CD4-positive, alpha-beta T cell (primary cell): ENCODE data around the gene EFS. TPM values are rescaled to one million over a fixed set of nuclear protein-coding genes. Genes with fewer than 3 reads are reported as not detected.

Source experiments
- ATAC-seq: fragments of 200-7000 bp; cut with Tn5 transposase; one replicate; pipeline ENCODE4 v1.10.0; 2022; ENCODE audit warnings: mild to moderate bottlenecking; ENCODE audit not compliant: poor library complexity
- CTCF ChIA-PET: fragments of 350-600 bp; sonication (Branson Sonifier 250); formaldehyde crosslinking; loops from one replicate; lab custom pipeline; 2021; ENCODE audit warnings: antibody characterized with exemption, inconsistent platforms; lab: Charles Lee
- POLR2A ChIA-PET: fragments of 350-600 bp; sonication (Branson Sonifier 250); formaldehyde crosslinking; loops from one replicate; lab custom pipeline; 2021; ENCODE audit warnings: antibody characterized with exemption, inconsistent platforms; lab: Charles Lee
- DNase-seq, 14 experiments: peaks; one replicate each; pipeline ENCODE4 v3.0.0-alpha.2; 2013 to 2020; ENCODE audit warnings: mixed read lengths in 2 of 14
- H3K27ac ChIP-seq, 2 donors: one replicate each; pipeline versions ENCODE4 v1.5.1 to v1.7.0; 2013; ENCODE audit warnings: low read length in 2 of 2, low read depth in 1 of 2, mild to moderate bottlenecking in 1 of 2
- H3K27me3 ChIP-seq, 2 experiments: 1 replicate in 1 of 2; 2 replicates in 1 of 2; pipeline versions ENCODE4 v1.6.1 to v1.7.0; 2013; ENCODE audit warnings: low read length in 2 of 2, control low read depth in 1 of 2, mild to moderate bottlenecking in 1 of 2, moderate library complexity in 1 of 2; ENCODE audit not compliant: insufficient read depth in 2 of 2, control insufficient read depth in 1 of 2
- H3K36me3 ChIP-seq: one replicate; pipeline ENCODE4 v1.6.1; 2013; ENCODE audit warnings: low read length, control low read depth; ENCODE audit not compliant: insufficient read depth
- H3K4me1 ChIP-seq: one replicate; pipeline ENCODE4 v1.6.1; 2013; ENCODE audit warnings: low read length, control low read depth; ENCODE audit not compliant: insufficient read depth
- H3K4me3 ChIP-seq: one replicate; pipeline ENCODE4 v1.5.1; 2013; ENCODE audit warnings: mild to moderate bottlenecking, low read length, moderate library complexity
- H3K9me3 ChIP-seq, 2 experiments: 1 replicate in 1 of 2; 2 replicates in 1 of 2; pipeline versions ENCODE4 v1.6.1 to v1.7.0; 2013; ENCODE audit warnings: low read length in 2 of 2, mild to moderate bottlenecking in 2 of 2, control low read depth in 1 of 2, moderate library complexity in 1 of 2; ENCODE audit not compliant: control insufficient read depth in 1 of 2, insufficient read depth in 1 of 2
- H3K27ac Mint-ChIP-seq: one replicate; pipeline ENCODE4 v1.8.0; 2020; ENCODE audit warnings: mixed read lengths
- H3K27me3 Mint-ChIP-seq: one replicate; pipeline ENCODE4 v1.8.0; 2021; ENCODE audit warnings: mixed read lengths
- H3K36me3 Mint-ChIP-seq: one replicate; pipeline ENCODE4 v1.8.0; 2021; ENCODE audit warnings: low read depth, mixed read lengths
- H3K4me1 Mint-ChIP-seq: one replicate; pipeline ENCODE4 v1.8.0; 2021; ENCODE audit warnings: low read depth, mixed read lengths
- H3K4me3 Mint-ChIP-seq: one replicate; pipeline ENCODE4 v1.8.0; 2020; ENCODE audit warnings: mild to moderate bottlenecking, mixed read lengths
- H3K9me3 Mint-ChIP-seq: one replicate; pipeline ENCODE4 v1.8.0; 2020; ENCODE audit warnings: mixed read lengths
- intact Hi-C, 2 experiments: fragments of 100-400 bp; cut with DNase I in 1 of 2; cut with micrococcal nuclease in 1 of 2; formaldehyde crosslinking; loops; one replicate each; pipeline versions ENCODE4 v1.15.1 to v1.9.0; 2023 to 2025; cut with DNase I, micrococcal nuclease
- polyA plus RNA-seq, 2 donors: library from polyadenylated mRNA; unstranded; fragments of 120-200 nt; gene quantifications; one replicate each; pipeline ENCODE4 v1.2.1, GENCODE V29; 2013
- total RNA-seq, 174 experiments: library from RNA in 2 of 174; stranded (reverse) in 2 of 174; gene quantifications; one replicate each; pipeline ENCODE4 v1.2.3 and lab custom pipeline; 2021 to 2026
- TF ChIP-seq, protein P1 (sequence below): fragments of 200-600 bp; IDR thresholded peaks from one replicate; pipeline ENCODE4 v1.8.0; 2022; ENCODE audit warnings: antibody characterized with exemption, mild to moderate bottlenecking

The EFS gene, protein sequence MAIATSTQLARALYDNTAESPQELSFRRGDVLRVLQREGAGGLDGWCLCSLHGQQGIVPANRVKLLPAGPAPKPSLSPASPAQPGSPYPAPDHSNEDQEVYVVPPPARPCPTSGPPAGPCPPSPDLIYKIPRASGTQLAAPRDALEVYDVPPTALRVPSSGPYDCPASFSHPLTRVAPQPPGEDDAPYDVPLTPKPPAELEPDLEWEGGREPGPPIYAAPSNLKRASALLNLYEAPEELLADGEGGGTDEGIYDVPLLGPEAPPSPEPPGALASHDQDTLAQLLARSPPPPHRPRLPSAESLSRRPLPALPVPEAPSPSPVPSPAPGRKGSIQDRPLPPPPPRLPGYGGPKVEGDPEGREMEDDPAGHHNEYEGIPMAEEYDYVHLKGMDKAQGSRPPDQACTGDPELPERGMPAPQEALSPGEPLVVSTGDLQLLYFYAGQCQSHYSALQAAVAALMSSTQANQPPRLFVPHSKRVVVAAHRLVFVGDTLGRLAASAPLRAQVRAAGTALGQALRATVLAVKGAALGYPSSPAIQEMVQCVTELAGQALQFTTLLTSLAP
- total RNA-seq (not detected), total RNA-seq (lab: John Stamatoyannopoulos, UW) (0 to 0.40 (median 0) reads per million in 172 experiments)
- not detected for polyA plus RNA-seq (2013, experiment 1 of 2)
- polyA plus RNA-seq (2013, experiment 2 of 2), result 0.87 TPM

DNA sequence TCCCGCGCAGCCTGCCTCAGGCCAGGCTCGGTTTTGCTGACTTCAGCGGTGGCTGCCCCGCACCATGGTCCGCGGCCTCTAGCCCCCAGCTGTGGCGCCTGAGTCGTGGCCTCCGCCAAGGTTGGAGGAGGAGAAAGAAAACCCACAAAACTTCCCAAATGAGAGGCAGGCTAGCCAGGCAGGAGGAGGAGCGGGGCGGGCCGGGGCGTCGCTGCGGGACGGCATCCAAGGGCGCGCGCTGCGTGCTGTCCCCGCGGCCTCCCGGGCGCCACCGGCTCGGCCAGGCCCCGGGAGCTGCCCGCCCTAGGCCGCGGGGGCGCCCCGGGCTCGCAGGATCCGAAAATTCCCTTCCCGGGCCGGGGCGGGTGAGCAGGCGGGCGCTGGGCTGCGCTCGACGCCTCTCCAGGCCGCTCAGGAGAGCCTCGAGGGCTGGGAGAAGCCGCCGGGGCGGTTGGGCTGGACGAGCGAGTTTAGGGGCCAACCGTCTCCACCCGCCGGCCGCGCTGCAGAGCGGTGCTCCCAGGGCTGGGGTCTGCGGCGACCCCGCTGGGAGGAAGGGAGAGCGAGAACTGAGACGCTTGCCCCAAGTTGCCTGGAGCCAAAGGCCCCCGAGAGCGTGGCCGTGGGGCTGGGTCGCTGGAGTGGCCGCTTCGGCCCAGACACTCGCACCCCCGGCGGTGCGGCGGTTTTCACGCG lies at the start of gene EFS:
EFS (minus strand) TSS at position 137 of the 696 bp plus-strand sequence. CDS start 147 bp downstream, outside the sequence.
- peaks cover 56% of the 10 kb centered on the region for H3K27me3 Mint-ChIP-seq
- no peak for DNase-seq
- no peak within 1 kb of the TSS for H3K4me3 ChIP-seq
- no peak within 1 kb of the TSS for H3K27ac ChIP-seq
- no peaks in the 10 kb centered on the region for H3K4me1 Mint-ChIP-seq
- intact Hi-C loops, result no loop called here
- H3K9me3 ChIP-seq, result peaks cover 0 to 9% of the 10 kb centered on the region in 2 experiments
- ChIA-PET POLR2A (no interaction called here), CTCF (no interaction called here)
- TF ChIP-seq, protein P1, sequence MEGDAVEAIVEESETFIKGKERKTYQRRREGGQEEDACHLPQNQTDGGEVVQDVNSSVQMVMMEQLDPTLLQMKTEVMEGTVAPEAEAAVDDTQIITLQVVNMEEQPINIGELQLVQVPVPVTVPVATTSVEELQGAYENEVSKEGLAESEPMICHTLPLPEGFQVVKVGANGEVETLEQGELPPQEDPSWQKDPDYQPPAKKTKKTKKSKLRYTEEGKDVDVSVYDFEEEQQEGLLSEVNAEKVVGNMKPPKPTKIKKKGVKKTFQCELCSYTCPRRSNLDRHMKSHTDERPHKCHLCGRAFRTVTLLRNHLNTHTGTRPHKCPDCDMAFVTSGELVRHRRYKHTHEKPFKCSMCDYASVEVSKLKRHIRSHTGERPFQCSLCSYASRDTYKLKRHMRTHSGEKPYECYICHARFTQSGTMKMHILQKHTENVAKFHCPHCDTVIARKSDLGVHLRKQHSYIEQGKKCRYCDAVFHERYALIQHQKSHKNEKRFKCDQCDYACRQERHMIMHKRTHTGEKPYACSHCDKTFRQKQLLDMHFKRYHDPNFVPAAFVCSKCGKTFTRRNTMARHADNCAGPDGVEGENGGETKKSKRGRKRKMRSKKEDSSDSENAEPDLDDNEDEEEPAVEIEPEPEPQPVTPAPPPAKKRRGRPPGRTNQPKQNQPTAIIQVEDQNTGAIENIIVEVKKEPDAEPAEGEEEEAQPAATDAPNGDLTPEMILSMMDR, result no peak
- no peak within 1 kb of the TSS for H3K27ac Mint-ChIP-seq
- no peaks in the 10 kb centered on the region for H3K36me3 ChIP-seq
- no peak within 1 kb of the TSS for H3K4me3 Mint-ChIP-seq
- ATAC-seq, result no peak
- H3K36me3 Mint-ChIP-seq, result no peaks in the 10 kb centered on the region
- H3K4me1 ChIP-seq, result peaks cover 8% of the 10 kb centered on the region
- no peaks in the 10 kb centered on the region for H3K9me3 Mint-ChIP-seq
- H3K27me3 ChIP-seq, result peaks cover 26 to 27% of the 10 kb centered on the region in 2 experiments

DNA sequence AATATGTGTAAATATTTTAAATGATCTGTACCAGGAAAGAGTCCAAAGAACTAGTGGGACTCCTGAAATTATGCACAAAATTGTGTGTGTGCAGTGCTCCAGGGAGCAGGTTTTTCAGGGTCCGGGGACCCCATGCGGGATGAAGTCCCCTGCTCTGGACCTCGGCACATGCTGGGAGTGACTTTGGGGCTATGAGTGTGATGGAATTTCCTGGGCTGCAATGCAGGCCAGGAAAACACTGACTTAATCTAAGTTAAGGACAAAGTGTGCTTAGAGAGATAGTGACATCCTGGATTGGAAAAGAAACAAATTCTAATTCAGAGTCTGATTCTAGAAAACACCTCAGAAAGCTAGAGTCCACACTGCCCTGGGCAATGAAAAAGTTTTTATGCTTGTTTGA lies 49.3 kb upstream of the EFS start:
- TF ChIP-seq, protein P1, result no peak
- intact Hi-C loops, result no loop called here
- Mint-ChIP-seq H3K36me3 (no peaks in the 10 kb centered on the region), H3K27ac (no peak overlapping the region), H3K9me3 (no peaks in the 10 kb centered on the region), H3K4me3 (no peak overlapping the region), H3K27me3 (peaks cover 3% of the 10 kb centered on the region), H3K4me1 (no peaks in the 10 kb centered on the region)
- H3K4me3 ChIP-seq, result no peak overlapping the region
- CTCF ChIA-PET, result no interaction called here
- DNase-seq (no peak), ATAC-seq (no peak)
- peaks cover 0 to 4% of the 10 kb centered on the region in 2 experiments for H3K9me3 ChIP-seq
- no peak overlapping the region for H3K27ac ChIP-seq
- H3K36me3 ChIP-seq, result no peaks in the 10 kb centered on the region
- POLR2A ChIA-PET, result no interaction called here
- H3K27me3 ChIP-seq, result no peaks in the 10 kb centered on the region
- no peaks in the 10 kb centered on the region for H3K4me1 ChIP-seq

DNA sequence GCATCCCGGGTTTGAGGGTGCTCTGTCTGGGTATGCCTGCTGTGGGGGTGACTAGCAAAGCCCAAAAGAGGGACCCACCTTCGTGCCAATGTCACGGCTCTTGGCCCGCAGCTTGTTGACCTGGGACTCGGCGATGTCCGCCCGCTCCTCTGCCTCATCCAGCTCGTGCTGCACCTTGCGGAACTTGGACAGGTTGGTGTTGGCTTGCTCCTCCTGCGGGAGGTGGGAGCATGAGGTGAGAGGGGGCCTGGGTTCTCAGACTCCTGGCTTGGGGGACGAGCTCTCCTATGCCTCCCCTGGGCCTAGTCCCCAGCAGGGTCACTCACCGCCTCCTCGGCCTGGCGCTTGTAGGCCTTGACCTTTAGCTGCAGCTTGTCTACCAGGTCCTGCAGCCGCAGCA lies 48.7 kb upstream of the EFS start:
- Histone ChIP-seq H3K9me3 (peaks cover 0 to 4% of the 10 kb centered on the region in 2 experiments), H3K4me1 (no peaks in the 10 kb centered on the region), H3K27ac (no peak overlapping the region), H3K27me3 (no peaks in the 10 kb centered on the region), H3K36me3 (no peaks in the 10 kb centered on the region), H3K4me3 (no peak overlapping the region)
- no peak for ATAC-seq
- Mint-ChIP-seq H3K27ac (no peak overlapping the region), H3K4me3 (no peak overlapping the region), H3K36me3 (no peaks in the 10 kb centered on the region), H3K27me3 (peaks cover 3% of the 10 kb centered on the region), H3K9me3 (no peaks in the 10 kb centered on the region), H3K4me1 (no peaks in the 10 kb centered on the region)
- CTCF ChIA-PET, result no interaction called here
- no peak for DNase-seq
- intact Hi-C loops, result no loop called here
- POLR2A ChIA-PET, result no interaction called here
- TF ChIP-seq, protein P1, result no peak
